ENCODE results near the gene STARD9. TPM values are rescaled to one million over a fixed set of nuclear protein-coding genes. Genes with fewer than 3 reads are reported as not detected.

STARD9 gene
- total RNA-seq, 1 donor from 2014 or later: 35.1 TPM

GRCh38 chr15:42729409-42729808 is 154.0 kb downstream of the STARD9 start:
- TF ChIP-seq POLR2A (IDR thresholded peaks at IDR 0.05): no peak
- TF ChIP-seq CTCF (IDR thresholded peaks at IDR 0.05): no peak
- no peak for TF ChIP-seq POLR2AphosphoS5 (IDR thresholded peaks at IDR 0.05; ENCODE audit: insufficient read depth in 1 of 2, low read depth in 1 of 2)
- Histone ChIP-seq H3K4me1 (no peaks in the 10 kb centered on the region), H3K9me3 (no peaks in the 10 kb centered on the region), H3K27me3 (no peaks in the 10 kb centered on the region), H3K4me3 (no peak overlapping the region), H3K27ac (no peak overlapping the region), H3K36me3 (peaks cover 0 to 87% of the 10 kb centered on the region in 2 donors)
- intact Hi-C loops (cut with DNase I): no loop called here
- no peak for DNase-seq (ENCODE audit: extremely low spot score in 2 of 2)

GRCh38 chr15:42730135-42730534 is 154.7 kb downstream of the STARD9 start:
- Histone ChIP-seq H3K9me3 (no peaks in the 10 kb centered on the region), H3K27ac (no peak overlapping the region), H3K36me3 (peaks cover 0 to 84% of the 10 kb centered on the region in 2 donors), H3K4me1 (peaks cover 5% of the 10 kb centered on the region), H3K27me3 (no peaks in the 10 kb centered on the region), H3K4me3 (no peak overlapping the region)
- no peak for DNase-seq (ENCODE audit: extremely low spot score in 2 of 2)
- intact Hi-C loops (cut with DNase I): no loop called here
- TF ChIP-seq POLR2A (IDR thresholded peaks at IDR 0.05): no peak
- TF ChIP-seq POLR2AphosphoS5 (IDR thresholded peaks at IDR 0.05; ENCODE audit: insufficient read depth in 1 of 2, low read depth in 1 of 2): no peak
- TF ChIP-seq CTCF (IDR thresholded peaks at IDR 0.05): no peak

DNA sequence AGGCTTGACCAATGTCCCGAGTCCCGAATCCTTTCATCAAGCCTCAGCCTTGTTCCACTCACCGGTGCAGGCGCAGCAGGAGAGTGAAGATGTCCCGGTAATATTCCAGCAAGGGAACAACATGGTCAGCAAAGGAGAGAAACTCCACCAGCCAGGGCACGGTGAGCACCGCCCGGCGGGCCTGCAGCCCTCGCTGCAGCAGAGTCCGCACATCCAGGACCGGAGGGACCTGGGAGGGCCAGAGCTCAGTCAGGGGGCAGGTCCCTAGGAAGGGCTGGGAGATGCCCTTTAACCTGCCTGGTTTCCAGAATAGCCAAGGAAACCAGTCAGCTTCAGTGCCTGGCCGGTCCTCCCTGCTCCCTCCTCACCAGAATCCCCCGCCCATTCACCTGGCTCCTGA is 155.1 kb downstream of the STARD9 start:
- Histone ChIP-seq H3K36me3 (peaks cover 0 to 84% of the 10 kb centered on the region in 2 donors), H3K27ac (no peak overlapping the region), H3K4me1 (peaks cover 9% of the 10 kb centered on the region), H3K9me3 (no peaks in the 10 kb centered on the region), H3K27me3 (no peaks in the 10 kb centered on the region), H3K4me3 (no peak overlapping the region)
- DNase-seq (ENCODE audit: extremely low spot score in 2 of 2): no peak
- intact Hi-C loops (cut with DNase I): no loop called here
- TF ChIP-seq POLR2A (IDR thresholded peaks at IDR 0.05): no peak
- no peak for TF ChIP-seq CTCF (IDR thresholded peaks at IDR 0.05)
- TF ChIP-seq POLR2AphosphoS5 (IDR thresholded peaks at IDR 0.05; ENCODE audit: insufficient read depth in 1 of 2, low read depth in 1 of 2): no peak

DNA sequence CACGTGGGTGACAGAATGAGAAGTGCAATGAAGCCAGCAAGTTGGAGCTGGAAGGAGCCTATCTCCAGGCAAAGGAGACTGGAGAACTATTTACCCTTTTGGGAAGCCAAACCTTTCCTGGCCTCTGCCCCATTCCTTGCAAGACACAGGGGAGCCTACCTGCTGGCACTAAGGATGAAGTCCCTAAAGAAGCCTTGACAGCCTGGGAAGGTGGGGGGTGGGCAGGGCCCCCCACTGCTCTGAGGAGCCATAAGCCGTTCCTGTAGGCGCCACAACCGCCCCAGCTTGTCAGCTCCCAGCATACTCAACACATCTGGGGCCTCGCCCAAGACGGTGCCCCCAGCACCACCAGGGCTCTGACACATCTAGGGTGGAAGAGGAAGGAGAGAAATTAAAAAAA is 156.1 kb downstream of the STARD9 start:
- H3K27ac ChIP-seq: no peak overlapping the region
- H3K4me3 ChIP-seq: no peak overlapping the region
- H3K27me3 ChIP-seq: no peaks in the 10 kb centered on the region
- H3K4me1 ChIP-seq: peaks cover 16% of the 10 kb centered on the region
- DNase-seq (ENCODE audit: extremely low spot score in 2 of 2): no peak
- peaks cover 0 to 76% of the 10 kb centered on the region in 2 donors for H3K36me3 ChIP-seq
- H3K9me3 ChIP-seq: no peaks in the 10 kb centered on the region
- intact Hi-C loops (cut with DNase I): no loop called here
- TF ChIP-seq POLR2A (IDR thresholded peaks at IDR 0.05): no peak

GRCh38 chr15:42732095-42732827 is 156.9 kb downstream of the STARD9 start:
- Histone ChIP-seq H3K4me1 (peaks cover 18% of the 10 kb centered on the region), H3K27me3 (no peaks in the 10 kb centered on the region), H3K9me3 (no peaks in the 10 kb centered on the region), H3K36me3 (peaks cover 0 to 74% of the 10 kb centered on the region in 2 donors), H3K27ac (no peak overlapping the region), H3K4me3 (no peak overlapping the region)
- no peak for DNase-seq (ENCODE audit: extremely low spot score in 2 of 2)
- TF ChIP-seq POLR2A (IDR thresholded peaks at IDR 0.05) (no peak), CTCF (IDR thresholded peaks at IDR 0.05) (no peak), POLR2AphosphoS5 (IDR thresholded peaks at IDR 0.05; ENCODE audit: insufficient read depth in 1 of 2, low read depth in 1 of 2) (no peak)
- intact Hi-C loops (cut with DNase I): no loop called here
